Ureter (tissue), 1 donor: ENCODE results near the gene UPK3A. TPM values are rescaled to one million over a fixed set of nuclear protein-coding genes. Genes with fewer than 3 reads are reported as not detected.

ENCODE experiments used
- DNase-seq: peaks from one replicate; pipeline ENCODE4 v3.0.0-alpha.2; 2020; ENCODE audit warnings: low spot score
- total RNA-seq: library from RNA; stranded (reverse); gene quantifications from one replicate; pipeline ENCODE4 v1.2.4, GENCODE V29; 2023
- donor health status: DM: yes; HTN: yes; CAD: no.

Gene UPK3A
- total RNA-seq, 1 donor from 2014 or later, result 233 TPM

GRCh38 chr22:45329530-45329936 is 44.8 kb downstream of the UPK3A start:
- DNase-seq, result no peak

GRCh38 chr22:45330548-45330947 is 45.8 kb downstream of the UPK3A start:
- DNase-seq, result no peak

DNA sequence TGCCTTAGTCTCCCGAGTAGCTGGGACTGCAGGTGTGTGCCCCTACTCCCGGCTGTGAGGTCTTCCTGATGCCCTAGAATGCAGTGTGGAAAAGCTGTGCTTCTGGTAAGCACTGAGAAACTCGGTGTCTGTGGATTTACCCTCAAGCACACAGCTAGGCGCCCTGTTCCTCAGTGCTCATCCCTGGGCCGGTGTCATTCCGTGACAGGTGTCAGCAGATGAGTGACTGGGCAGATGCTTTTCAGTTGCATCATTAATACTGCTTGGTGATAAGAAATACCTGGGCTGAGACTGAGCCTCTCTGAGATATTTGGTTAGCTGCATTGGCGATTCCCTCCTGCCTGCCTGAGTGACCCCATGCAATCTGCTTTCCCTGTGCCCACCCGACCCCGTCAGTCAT is 46.7 kb downstream of the UPK3A start:
- DNase-seq, result no peak

DNA sequence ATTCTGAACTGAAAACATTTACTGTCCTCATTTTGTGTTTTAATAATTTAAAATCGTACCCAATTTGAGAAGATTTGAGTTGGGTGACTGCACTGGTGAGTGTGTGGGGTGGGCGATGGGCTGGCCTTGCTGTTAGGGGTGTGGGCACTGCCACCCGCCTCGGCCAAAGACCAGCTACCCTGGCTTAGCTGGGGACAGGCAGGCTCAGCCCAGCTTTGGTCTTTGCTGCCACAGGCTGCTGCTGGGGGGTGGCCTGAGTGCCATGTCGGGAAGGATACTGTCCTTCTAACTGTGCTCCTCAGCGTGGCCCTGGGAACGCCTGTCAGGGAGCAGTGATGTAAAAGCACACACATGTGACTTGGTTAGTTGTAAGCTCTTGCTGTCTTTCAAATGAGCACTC is 47.3 kb downstream of the UPK3A start:
- no peak for DNase-seq

- no peak for DNase-seq
These were observed 49.3 kb downstream of the UPK3A start for GRCh38 chr22:45334068-45334467.

DNA sequence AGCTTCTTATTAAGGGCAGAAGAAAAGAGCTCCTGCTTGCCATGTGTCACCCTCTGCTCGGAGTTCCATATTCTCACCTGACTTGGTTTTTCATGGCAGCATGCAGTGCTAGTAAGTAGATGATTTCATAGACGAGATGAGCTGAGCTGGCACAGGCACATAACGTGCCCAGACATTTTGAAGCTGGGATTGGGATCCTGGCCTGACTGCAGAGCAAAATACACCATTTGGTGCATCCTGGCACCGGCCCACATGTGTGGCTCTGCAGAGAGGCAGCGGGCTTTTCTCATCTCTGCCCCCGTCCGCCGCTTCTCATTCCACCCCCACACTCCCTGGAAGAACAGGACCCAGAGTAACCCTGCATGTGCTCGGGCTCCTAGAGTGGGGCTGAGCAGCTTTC is 49.8 kb downstream of the UPK3A start:
- no peak for DNase-seq

DNA sequence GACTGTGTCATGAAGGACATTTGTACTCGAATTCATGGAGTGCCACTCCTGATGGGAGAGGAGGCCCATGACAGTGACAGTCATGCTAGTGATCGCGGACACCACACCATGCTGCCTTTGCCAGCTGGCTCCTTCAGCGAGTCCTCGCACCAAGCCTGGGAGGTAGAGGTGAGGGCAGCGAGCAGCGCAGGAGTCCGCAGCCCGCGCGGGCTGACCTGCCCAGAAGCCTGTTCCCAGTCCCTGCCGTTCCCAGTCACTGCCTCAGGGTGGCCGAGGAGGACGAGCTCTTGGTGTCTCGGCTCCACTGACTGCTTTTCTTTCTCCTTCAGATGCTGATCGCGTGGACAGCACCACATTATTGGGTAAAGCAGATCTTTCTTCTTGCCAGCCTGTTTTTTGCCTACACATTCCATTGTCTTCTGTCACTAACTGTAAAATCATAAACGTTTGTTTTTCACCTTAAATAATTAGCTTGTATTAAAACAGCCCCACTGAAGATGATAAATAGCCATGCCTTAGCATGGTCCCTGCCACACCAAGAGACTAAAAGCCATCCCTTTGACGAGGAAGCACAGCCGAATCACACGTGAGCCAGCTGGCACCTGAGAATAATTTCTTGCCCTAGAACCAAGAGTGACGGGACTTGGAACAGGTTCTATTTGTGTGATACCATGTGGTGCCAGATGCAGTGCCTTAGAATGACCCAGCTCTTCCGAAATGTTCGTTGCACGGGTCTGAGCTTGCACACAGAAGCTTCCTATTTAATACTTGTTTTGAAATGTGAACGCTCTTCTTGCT is 50.5 kb downstream of the UPK3A start:
- DNase-seq, result no peak

DNA sequence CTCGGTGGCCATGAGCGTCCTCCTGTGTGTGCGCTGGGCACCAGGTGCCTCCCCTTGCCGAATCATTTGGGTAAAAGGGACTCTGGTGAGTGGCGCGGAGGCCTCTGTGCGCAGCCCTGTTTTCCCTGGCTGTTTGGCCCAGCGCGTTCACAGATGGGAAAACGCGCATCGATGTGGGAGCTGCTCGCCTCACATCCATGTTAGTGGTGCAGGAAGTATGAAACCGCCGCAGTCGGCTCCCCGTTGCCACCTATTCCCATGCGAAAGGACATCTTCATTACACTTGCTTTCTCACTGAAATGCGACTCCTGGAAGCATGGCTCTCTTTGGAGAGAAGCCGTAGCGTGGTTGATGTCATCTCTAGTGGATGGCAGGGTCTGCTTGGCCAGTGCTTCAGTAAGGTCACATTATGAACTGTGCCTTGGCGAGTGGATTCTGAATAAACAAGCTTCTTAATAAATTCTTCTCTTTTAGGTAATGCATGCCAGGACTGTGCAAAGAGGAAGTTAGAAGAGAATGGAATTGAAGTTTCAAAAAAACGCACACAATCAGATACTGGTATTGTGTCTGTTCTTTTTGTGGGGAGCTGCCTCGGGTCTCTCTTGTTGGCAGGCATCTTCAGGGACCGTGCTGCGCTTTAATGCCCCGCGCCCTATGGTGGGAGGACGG is 51.2 kb downstream of the UPK3A start:
- DNase-seq, result no peak

GRCh38 chr22:45336971-45337431 is 52.3 kb downstream of the UPK3A start:
- DNase-seq, result no peak

DNA sequence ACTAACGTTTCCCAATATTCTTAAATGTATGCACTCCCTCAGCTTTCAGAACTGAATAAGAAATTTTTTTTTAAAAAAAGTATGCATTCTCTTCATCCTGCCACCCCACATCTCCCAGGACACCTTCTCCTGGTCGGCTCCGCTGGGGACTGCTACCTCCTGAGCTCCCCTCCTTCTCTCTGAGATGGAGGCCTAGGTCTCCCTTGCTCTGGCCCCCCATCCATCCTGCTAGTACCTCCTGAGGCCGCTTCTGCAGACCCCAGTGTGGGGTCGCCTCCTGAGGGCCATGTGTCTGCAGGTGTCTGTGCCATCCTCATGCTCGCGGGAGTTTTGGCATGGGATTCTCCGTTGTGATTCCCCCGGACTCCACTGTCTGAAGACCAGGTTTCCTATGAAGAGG is 52.8 kb downstream of the UPK3A start:
- no peak for DNase-seq

DNA sequence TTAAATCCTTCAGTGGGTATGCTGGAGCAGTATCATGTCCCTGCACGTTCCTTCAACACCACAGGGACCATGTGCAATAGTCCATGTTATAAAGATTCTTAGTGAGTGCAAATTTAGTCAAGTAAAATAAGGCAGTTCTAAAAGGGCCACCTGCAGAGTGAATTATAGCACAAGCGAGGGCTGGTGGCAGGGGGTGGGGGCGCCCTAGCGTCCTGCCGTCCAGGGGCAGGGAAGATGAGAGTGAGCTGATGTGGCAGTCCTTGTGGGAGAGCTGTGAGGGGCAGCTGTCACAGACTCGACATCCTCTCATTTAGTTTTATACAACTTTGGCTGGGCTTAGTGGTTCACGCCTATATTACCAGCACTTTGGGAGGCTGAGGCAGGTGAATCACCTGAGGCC is 54.0 kb downstream of the UPK3A start:
- DNase-seq, result no peak

DNA sequence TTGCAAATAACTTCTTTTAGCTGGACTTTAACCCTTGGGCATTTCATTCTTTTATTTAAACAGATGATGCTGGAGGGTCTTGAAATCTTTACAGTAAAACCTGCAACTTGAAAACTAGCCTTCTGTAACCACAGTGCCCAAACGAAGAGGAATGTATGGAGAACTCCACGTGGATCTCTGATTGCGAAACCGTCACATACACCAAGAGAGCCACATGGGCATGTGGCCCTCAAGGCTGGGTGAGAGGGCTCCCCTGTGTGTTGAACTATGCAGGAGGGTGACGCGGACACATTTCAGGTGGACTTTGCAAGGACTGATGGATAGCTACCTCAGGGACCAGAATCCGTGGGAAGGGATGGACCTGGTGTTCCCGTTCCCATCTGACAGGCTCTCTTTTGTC is 55.6 kb downstream of the UPK3A start:
- DNase-seq, result no peak

- no peak for DNase-seq
These were observed 56.7 kb downstream of the UPK3A start for GRCh38 chr22:45341498-45341897.

DNA sequence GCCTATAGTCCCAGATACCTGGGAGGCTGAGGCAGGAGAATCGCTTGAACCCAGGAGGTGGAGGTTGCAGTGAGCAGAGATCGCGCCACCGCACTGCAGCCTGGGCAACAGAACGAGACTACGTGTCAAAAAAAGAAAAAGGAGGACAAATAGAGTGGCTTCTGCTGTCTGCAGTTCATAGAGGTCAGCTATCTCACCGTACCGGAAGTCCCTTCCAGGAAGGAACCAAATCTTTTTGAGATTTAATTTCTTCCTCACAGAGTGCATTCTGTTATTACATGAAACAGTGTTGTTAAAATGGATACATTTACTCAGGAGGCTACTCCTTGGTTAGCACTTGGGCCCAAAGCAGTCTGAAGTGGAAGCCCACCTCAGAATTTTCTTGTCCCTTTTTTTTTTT is 58.4 kb downstream of the UPK3A start:
- DNase-seq, result no peak

GRCh38 chr22:45344334-45344733 is 59.6 kb downstream of the UPK3A start:
- no peak for DNase-seq

Other genes starting within 250 kb of the UPK3A start
- 71.0 TPM for gene NUP50, start 121.0 kb upstream of the UPK3A start, total RNA-seq
- gene KIAA0930, start 44.1 kb upstream of the UPK3A start, total RNA-seq, result 79.2 TPM
- 52.7 TPM for gene FAM118A, start 25.0 kb downstream of the UPK3A start, total RNA-seq
- 0.21 TPM for gene SMC1B, start 128.7 kb downstream of the UPK3A start, total RNA-seq
- gene RIBC2, start 128.7 kb downstream of the UPK3A start, total RNA-seq, result 2.1 TPM
- gene FBLN1, start 217.9 kb downstream of the UPK3A start, total RNA-seq, result 286 TPM